TTC549 (cell line): ENCODE results near the gene GNA15.

ENCODE experiments used
- FAIRE-seq: peaks from 2 replicates; lab custom pipeline; 2012; peaks lifted over from hg19 to GRCh38; lab: Jason Lieb, UNC

GNA15 gene

GRCh38 chr19:3175781-3176714 lies 40.2 kb downstream of the GNA15 start:
- FAIRE-seq = no peak

DNA sequence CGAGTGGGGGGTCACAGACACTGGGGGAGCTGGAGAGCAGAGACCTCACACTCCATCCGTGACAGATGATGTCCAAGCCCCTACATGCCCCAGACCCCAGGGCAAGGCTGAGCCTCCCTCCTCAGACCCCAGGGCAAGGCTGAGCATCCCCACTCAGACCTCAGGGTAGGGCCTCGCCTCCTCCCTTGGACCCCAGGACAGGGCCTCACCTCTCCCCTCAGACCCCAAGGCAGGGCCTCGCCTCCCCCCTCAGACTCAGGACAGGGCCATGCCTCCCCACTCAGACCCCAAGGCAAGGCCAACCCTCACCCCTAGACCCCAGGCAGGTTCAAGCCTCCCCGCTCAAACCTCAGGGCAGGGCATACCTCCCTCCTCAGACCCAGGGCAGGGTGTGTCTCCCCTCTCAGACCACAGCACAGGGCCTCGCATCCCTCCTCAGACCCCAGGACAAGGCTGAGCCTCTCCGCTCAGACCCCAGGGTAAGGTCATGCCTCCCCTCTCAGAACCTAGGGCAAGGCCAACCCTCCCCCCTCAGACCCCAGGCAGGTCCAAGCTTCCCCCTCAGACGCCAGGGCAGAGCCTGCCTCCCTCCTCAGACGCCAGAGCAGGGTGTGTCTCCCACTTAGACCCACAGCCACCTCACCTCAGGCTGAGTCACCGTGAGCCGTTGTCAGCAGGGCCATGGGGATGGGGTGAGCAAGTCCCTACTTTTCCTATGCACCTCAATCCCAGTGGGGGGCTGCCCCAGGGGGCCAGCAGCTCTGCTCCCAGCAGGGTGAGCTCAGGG lies 41.1 kb downstream of the GNA15 start:
- no peak for FAIRE-seq

DNA sequence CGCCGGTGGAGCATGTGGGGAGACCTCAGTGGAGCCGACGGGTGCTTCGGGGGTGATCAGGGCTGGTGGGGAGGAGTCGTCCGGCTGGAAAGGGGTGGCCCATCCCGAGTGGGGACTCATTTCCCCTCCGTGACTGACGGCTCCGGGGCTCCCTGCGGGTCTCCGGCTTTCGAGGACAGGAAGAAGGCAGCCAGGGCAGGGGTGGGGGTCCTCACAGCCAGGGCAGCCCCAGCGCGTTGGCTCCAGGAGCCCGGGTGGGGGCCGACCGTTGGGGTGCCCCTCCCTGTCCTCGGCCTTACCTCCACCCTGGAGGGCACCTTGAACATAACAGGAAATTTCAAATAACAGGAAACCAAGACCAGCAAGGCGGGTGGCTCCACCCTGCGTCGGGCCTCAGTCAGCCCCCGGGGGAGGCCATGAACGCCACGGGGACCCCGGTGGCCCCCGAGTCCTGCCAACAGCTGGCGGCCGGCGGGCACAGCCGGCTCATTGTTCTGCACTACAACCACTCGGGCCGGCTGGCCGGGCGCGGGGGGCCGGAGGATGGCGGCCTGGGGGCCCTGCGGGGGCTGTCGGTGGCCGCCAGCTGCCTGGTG lies 42.6 kb downstream of the GNA15 start, which contains the start of gene S1PR4:
TSS of gene S1PR4 (plus strand) at position 393 of the 596 bp plus-strand sequence. CDS start at position 417, 24 bp downstream.
- FAIRE-seq = no peak

DNA sequence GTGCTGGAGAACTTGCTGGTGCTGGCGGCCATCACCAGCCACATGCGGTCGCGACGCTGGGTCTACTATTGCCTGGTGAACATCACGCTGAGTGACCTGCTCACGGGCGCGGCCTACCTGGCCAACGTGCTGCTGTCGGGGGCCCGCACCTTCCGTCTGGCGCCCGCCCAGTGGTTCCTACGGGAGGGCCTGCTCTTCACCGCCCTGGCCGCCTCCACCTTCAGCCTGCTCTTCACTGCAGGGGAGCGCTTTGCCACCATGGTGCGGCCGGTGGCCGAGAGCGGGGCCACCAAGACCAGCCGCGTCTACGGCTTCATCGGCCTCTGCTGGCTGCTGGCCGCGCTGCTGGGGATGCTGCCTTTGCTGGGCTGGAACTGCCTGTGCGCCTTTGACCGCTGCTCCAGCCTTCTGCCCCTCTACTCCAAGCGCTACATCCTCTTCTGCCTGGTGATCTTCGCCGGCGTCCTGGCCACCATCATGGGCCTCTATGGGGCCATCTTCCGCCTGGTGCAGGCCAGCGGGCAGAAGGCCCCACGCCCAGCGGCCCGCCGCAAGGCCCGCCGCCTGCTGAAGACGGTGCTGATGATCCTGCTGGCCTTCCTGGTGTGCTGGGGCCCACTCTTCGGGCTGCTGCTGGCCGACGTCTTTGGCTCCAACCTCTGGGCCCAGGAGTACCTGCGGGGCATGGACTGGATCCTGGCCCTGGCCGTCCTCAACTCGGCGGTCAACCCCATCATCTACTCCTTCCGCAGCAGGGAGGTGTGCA lies 43.3 kb downstream of the GNA15 start:
- FAIRE-seq = no peak

DNA sequence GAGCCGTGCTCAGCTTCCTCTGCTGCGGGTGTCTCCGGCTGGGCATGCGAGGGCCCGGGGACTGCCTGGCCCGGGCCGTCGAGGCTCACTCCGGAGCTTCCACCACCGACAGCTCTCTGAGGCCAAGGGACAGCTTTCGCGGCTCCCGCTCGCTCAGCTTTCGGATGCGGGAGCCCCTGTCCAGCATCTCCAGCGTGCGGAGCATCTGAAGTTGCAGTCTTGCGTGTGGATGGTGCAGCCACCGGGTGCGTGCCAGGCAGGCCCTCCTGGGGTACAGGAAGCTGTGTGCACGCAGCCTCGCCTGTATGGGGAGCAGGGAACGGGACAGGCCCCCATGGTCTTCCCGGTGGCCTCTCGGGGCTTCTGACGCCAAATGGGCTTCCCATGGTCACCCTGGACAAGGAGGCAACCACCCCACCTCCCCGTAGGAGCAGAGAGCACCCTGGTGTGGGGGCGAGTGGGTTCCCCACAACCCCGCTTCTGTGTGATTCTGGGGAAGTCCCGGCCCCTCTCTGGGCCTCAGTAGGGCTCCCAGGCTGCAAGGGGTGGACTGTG lies 44.0 kb downstream of the GNA15 start:
- FAIRE-seq = no peak

- no peak for FAIRE-seq
These were observed 48.1 kb downstream of the GNA15 start for GRCh38 chr19:3183721-3184641.

DNA sequence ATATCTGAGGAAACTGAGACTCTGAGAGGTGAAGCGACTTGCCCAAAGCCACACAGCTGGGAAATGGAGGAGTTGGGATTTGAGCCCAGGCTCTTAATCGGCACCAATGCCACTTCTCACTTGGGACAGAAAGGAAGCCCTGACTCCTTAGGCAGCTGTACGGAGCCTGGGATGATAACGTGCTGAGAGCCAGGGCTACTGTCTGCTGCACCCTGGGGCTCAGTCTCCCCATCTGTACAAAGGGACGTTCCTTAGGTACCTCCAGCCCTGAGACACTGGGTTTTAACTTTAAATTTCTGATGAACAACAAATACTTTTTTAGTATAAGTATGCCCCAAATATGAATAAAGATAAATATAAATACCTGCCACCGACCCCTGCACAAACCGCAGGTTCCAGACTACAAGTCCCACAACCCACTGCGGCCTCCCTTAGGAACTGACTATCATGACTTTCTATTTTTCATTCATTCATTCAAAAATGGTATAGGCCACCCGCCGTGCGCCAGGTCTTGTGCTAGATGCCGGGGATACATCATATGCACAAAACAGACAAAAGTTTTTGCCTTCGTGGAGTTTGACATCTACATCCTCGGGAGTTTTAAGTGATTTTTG lies 49.1 kb downstream of the GNA15 start:
- no peak for FAIRE-seq

GRCh38 chr19:3185461-3186159 lies 49.8 kb downstream of the GNA15 start, which contains the start of gene NCLN:
NCLN (plus strand) TSS chr19:3185930; CDS start chr19:3186031, 101 bp downstream.
- FAIRE-seq = peak; percentile 55

DNA sequence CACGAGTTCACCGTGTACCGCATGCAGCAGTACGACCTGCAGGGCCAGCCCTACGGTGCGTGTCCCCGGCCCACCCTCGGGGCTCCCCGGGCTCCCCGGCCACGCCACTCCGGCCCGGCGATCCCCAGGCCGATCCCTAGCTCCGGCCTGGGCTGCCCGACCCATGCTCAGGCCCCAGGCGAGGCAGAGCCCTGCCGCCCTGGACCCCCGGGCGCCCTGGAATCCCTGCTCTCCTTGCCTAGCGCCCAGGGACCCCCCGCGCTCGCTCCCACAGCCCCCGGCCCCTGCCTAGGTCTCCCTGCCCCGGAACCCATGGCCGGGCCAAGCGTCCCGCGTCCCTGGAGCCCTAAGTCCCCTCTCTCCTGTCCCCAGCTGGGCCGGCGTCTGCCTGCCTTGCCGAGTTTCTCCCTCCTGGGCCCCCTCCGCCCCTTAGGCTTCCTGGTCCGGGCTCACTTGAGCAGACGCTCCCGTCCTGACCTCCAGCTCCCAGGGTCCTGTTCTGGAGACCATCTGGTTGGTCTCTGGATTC lies 50.4 kb downstream of the GNA15 start:
- FAIRE-seq = no peak

GRCh38 chr19:3186891-3187661 lies 51.2 kb downstream of the GNA15 start:
- FAIRE-seq = no peak

DNA sequence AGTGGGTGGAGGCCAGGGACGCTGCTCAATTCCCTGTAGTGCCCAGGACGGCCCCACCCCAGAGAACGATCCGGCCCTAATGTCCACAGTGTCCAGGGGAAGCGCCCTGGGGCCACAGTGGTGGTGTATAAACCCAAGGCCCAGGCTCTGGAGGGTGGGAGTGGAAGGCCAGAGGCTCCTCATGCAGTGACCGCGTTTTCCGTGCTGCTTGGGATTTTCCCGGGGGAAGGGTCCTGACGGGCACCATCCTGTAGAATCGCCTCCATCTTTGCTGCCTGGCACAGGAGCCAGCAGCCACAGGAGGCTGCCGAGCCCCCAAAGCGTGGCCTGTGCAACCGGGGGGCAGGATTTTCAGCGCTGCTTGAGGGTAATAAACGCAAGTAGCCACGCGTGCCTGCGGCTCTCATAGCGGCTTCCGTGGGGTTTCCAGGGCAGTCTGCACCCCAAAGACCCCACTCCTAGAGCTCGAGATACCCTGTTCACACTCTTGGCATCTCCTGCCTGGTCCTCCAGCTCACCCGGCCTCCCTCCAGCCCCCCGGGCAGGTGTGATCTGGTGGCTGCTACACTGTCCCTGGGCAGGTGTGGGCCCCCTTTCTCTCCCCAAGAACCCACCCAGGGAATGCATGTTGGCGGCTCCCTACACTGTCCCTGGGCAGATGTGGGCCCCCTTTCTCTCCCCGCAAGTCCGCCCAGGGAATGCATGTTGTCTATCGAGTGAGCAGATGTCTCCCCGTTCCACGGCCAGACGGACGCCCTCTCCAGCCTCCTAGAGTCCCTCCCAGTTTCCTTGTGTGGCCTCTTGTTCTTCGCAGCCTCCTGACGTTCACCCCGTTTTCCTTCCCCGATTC lies 52.1 kb downstream of the GNA15 start:
- FAIRE-seq = no peak

DNA sequence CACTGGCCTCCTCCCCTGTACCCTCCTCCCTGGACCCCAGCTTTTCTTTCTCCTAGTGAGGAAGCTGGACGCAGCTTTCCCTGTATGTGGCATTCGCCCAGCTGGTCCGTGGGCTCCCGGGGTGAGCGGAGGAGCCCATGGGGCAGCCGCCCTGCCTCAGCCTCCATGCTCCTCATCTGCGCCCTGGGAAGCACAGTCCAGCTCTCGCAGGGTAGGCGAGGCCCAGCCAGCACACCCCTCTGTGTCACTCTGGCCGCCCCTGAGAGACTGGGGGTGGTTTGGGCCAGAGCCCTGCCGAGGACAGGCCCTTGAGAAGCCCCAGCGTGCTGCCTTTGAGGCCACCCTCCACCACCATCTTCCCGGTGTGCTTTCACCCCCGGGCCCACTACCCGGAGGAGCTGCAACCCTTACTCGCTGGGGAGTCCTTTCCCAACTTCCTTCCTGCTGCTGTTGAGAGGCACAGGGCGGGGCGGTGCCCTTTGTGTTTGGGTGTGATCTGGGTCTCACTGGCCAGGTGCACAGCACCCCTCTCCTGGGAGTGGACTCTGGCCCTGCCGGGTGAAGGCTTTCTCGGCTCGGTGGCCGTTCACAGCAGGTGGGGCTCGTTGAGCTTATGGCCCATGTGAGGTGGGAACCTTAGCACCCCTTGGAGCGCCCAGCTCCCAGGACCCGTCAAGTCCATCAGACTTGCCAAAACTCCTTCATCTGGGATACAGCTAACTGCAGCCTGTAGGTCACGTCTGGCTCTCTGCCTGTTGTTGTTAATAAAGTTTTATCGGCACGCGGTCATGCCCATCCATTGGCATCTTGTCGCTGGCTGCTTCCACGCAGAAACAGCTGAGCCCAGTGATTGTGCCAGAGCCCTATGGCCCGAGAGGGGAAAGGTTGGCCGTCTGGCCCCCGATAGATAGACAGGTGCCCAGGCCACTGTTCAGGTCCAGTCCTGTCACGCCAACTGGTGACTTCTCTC lies 53.1 kb downstream of the GNA15 start:
- FAIRE-seq = no peak

GRCh38 chr19:3189702-3190469 lies 54.1 kb downstream of the GNA15 start:
- FAIRE-seq = no peak

DNA sequence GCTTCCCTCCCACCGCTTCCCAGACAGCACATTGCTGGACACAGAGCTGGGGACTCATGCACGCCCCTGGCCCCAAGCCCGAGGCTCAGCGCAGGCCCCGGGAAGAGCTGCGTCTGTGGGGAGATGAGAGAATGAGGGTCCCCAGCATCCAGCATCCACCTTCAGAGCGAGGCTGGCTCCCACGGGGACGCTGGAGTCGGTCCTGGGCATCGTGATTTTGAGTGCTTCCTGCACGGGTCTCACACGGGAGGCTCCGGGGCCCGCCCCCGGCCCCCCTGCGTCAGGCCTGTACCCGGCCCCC lies 54.6 kb downstream of the GNA15 start:
- no peak for FAIRE-seq
